ENCODE measurements around the gene SERPINA5. TPM values are rescaled to one million over a fixed set of nuclear protein-coding genes. Genes with fewer than 3 reads are reported as not detected.
"Not testable (repeated sequence)": the region's sequence is repeated elsewhere in the genome, so short reads cannot be mapped to it uniquely, and the experiment has no call there.

Gene SERPINA5
- total RNA-seq, 1 donor from 2014 or later, result 1.3 TPM

DNA sequence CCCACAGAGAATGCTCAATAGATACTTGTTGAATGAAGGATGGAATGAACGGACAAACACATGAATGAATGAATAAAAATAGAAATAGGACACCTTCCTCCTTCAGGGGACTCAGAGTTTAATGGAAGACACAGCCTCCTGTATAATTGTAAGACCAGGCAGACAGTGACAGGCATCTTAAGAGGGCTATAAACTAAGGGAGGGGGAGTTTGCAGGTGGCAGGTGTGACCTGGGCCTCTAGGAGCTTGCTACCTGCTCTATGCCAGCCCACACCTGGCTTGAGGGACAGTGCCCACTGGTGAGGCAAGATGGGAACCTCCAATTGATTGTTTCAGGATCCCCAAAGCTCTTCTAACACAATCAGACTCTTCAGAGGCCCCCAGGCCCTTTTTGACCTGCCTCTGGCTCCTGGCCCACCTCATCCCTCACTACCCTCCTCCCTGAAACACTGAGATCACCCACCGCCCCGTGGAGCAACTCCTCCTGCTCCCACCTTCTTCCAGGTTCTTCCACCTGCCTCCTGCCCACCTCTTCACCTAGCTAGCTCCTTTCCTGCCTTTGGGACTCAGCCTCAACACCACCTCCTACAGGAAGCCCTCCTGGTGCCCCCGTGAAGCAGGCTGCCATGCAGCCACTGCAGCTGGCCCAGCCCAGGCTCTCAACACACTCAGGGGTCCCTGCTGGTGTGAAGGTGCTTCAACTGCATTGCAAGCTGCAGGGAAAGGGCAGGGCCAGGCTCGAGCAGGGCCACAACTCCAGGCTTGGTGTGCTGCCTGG is 40.3 kb downstream of the SERPINA5 start:
- DNase-seq (ENCODE audit: low read depth, low spot score), result no peak

DNA sequence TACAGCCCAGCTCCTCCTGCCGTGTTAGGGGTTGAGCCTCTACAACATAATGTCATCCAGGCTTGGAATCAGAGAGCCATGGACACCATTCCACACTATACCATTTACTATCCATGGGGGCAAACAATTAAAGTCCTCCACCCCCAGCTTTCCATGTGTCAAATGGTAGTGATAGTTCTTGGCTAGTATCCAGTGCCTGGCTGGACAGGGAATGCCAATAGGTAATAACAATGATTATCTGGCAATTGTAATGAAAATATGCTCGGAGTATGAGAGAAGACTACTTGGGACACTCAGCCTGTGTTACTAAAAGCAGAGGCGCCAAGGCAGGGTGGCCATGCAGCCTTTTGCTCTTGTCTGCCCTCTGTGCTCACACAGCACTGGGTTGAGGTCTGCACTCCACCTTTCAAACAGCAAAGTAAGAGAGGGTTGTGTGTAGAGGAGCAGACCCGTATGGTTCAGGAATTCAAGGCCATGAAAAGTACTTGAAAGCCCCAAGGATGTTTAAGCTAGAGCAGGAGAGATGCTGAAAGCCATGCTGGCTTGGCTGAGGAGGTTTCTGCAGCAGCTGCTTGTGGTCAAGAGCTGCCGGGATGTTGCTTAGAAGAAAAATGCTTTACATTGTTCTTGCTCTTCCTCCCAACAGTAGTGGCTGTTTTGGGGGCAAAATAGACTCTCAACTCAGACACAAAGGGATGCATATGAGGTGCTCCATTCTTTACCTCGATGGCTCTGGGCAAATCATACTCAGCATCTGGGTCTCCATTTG is 41.6 kb downstream of the SERPINA5 start:
- no peak for DNase-seq (ENCODE audit: low read depth, low spot score)

DNA sequence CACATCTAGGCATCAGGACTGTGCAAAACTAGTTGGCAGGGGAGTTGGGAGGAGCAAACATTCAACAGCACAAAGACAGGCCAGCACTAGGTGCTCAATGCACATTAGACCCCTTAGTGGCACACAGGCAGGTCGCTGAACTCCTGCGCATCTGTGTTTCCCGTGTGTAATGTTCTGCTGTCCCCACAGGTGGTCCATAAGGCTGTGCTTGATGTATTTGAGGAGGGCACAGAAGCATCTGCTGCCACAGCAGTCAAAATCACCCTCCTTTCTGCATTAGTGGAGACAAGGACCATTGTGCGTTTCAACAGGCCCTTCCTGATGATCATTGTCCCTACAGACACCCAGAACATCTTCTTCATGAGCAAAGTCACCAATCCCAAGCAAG is 42.2 kb downstream of the SERPINA5 start:
- no peak for DNase-seq (ENCODE audit: low read depth, low spot score)

DNA sequence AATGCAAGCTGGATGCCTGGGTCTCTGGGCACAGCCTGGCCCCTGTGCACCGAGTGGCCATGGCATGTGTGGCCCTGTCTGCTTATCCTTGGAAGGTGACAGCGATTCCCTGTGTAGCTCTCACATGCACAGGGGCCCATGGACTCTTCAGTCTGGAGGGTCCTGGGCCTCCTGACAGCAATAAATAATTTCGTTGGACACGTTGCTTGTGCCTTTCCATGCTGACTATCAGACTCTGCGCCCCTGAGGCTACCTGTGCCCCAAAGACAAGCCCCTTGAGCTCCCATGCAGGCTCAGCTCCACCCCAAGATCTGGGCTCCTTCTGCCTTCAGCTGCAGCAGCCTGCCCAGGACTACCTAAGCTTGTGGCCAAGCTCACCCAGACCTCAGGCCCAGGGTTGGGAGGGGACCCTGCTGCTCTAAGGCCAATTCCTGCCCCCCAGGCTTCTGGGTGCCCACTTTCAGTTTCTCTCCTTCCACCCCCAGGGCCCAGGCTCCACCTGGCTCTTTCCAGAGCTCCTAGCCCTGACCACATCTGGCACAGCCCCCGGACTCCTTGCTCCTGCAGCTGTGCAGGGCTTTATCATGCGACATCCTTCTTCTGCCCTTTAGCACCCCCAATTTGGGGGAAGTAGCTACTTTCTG is 42.8 kb downstream of the SERPINA5 start:
- no peak for DNase-seq (ENCODE audit: low read depth, low spot score)

DNA sequence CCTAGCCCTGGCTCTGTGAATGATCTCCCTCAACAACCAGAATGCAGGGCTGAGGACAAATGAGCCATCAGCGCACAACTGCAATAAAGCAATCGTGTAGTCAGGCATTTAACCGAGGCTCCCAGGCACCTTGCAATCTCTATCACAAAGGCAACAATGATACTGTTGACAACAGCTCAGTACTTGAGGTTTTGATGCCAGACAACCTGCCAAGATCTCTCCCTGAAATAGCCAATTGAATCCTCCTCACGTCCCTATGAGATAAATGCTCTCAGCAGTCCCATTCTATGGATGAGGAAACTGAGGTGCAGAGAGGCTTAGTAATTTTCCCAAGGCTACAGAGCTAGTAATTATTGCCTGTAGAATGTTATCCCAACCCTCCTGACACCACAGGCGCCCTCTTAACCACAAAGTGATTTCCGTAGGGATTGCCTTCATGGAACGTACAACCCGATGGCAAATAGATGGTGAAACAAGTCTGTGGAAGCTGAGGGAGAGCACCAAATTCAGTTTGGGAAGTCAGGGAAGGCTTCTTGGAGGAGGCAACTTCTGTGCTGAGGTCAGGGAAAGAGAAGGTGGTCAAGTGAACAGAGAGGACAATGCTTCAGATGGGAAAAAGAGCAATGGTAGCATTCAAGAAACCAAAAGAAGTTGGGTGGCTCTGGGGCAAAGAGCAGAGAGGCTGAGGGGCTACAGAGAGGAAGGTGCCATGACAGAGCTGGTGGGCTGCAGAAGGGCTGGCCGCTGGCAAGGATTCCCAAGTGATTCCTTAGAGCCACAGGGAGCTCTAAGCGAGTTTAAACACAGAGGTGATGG is 43.5 kb downstream of the SERPINA5 start:
- DNase-seq (ENCODE audit: low read depth, low spot score), result no peak

DNA sequence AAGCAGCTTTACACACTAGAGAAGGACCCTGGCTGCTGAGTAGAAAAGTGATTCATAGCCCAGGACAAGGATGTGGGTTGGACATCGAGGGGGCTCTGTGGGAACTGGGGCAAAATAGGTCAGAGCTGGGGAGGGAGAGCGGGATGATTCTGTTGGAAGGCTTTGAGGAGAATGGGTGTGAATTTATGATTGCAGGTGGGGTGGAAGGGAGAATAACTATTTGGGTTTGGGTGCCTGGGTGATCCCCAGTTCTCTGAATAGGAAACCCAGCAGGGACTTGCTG is 44.1 kb downstream of the SERPINA5 start:
- no peak for DNase-seq (ENCODE audit: low read depth, low spot score)

DNA sequence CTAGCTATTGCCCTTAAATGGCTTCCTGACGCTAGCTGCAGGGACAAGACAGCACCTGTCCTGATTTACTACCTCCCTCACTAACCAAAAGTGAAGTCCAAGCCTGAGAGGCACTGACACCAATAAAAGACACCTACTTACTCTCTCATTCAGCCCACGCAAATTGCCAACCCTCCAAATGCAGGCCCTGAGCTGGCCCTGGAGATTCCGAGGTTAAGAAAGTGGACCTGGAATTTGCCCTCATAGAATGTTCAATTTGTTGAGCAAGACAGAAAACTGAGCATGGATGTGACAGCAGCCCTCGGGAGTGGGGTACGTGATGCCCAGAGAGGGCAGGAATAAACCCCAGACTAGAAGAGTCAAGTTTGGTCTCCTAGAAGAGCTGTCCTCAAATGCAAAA is 47.4 kb downstream of the SERPINA5 start:
- no peak for DNase-seq (ENCODE audit: low read depth, low spot score)

DNA sequence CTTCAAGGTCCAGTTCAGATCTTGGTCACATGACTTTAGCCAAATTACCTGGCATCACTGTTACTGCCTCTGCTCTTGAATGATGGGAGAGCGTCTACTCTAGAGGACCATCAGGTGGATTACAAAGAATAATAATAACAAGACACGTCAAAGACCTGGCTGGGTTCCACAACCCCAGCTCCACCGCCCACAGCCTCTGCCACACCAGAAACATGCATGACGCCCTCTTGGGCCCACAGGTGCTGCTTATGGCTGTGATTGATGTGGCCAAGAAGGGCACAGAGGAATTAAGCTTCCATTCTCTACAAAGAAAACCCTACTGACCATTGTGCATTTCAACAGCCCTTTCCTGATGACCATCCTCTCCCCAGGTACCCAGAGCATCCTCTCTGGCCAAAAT is 49.2 kb downstream of the SERPINA5 start:
- no peak for DNase-seq (ENCODE audit: low read depth, low spot score)

DNA sequence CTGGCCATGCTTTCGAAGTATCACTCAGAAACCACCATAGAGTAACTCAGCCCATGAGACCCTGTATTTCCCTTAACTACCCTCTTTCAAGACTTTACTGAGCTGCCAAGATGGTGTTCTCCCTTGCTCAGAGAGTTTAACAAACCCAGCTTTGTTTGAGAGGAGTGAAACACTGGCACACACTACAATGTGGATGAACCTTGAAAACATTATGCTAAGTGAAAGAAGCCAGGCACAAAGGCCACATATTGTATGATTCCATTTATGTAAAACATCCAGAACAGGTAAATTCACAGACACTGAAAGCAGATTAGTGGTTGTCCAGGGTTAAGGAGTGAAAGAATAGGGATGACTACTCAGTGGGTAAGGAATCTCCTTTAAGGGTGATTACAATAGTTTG is 49.8 kb downstream of the SERPINA5 start:
- no peak for DNase-seq (ENCODE audit: low read depth, low spot score)

DNA sequence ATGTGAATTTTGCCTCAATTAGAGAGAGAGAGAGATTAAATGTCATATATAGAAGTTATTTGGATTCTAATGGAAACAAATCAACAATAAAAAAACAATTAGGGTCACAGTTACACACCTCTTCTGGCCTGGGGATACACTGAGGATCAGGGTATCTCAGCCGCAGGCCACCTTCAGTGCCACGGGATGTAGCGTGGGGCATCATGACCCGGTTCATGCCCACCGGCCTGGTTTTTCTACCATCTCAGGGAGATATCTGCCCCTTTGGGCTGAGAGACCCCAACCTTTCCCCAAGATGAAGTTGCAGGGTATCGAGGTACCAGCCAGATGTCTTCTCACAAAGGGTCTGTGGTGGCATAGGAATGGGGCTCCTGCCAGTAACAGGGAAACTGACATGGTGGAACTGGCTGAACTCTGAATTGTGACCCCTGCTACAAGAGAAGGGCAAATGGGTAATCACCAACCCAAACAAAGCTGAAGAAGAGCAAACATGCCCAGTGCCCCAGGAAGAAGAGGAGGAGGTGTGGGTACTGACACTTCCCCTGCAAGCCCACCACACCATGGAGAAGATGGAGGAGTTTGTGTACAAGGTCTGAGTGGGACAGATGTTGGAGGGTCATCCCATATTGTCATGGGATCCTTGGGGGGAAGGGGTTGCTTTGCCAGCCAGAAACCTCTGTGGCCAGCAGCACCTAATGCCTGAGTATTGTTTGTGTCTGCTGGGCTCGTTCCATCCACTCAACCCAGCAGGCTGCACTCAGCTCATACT is 50.5 kb downstream of the SERPINA5 start:
- DNase-seq (ENCODE audit: low read depth, low spot score), result no peak

DNA sequence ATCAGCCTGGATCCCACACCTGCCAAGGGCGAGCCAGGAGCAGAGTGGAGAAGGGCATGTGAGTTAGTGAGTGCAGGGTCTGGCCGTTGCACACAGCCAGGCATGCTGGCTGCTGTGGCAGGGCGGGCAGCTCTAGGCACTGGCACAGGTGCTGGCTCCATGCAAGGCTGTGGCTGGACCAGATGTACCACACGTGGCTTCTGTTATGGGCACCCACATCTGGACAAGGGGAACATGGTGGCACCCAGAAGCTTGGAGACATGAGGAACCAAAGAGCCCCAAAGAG is 51.0 kb downstream of the SERPINA5 start:
- DNase-seq (ENCODE audit: low read depth, low spot score), result no peak

DNA sequence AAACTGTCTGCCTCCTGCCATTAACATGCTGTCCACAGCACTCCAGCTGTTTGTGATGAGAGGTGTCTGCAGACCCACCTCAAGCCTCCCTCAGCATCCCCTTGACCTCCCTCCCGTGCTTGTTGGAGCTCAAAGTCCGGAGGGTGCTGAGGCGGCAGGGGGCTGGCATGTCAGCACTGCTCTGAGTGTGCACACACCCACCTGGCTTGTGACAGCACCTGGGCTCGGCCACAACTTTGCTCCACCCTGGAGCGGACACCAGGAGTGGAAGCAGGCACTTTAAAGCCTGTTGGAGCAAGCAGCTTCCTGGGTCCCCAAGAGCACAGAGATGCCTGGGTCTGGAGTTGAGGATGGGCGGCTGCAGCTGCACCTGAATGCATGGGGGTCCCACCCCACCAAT is 51.9 kb downstream of the SERPINA5 start:
- no peak for DNase-seq (ENCODE audit: low read depth, low spot score)

DNA sequence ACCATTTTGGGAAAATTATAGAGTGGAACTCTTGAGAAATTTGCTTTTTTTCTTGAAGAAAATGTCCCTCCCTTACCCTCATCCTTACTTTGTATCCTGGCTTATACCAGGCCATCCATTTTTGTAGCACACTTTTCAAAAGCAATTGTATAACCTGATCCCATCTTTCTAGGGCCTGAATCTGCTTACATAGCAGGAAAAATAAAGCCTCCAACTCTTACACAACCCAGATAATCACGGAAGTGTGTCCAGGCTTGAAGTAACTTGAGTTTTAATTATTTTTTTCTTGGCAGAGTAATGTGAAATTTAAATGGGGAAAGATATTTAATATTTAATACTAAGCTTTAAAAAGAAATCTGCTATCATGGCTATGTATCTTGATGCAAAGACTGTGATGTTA is 53.9 kb downstream of the SERPINA5 start:
- no peak for DNase-seq (ENCODE audit: low read depth, low spot score)

DNA sequence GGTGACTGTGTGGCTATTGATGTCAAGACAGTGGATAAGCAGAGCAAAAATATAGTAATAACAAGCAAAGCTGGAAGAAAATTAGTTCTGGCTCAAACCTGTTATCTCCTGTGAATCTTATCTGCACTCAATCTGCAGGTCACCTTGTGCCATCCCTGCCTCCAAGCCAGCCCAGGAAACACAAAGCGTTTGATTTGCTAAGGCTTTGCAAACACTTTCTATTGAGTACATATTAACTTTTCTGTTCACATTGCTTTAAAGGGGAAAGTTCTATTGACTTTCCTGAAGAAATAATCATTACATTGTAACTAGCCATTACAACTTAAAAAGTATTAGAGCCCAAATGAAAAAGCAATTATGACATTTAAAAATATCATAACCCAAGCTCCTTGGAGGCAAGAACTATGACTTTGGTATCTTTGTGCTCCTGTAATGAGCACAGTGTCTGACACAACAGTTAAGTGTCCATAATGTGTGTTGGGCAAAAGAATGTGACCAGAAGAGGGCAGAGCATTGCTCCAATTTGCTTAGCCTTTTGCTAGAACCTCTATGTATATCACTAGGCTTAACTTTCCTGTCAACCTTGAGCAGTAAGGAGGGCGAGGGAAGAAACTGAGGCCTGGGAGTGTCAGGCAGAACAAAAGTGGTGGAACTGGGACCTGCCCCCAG is 55.7 kb downstream of the SERPINA5 start:
- no peak for DNase-seq (ENCODE audit: low read depth, low spot score)

DNA sequence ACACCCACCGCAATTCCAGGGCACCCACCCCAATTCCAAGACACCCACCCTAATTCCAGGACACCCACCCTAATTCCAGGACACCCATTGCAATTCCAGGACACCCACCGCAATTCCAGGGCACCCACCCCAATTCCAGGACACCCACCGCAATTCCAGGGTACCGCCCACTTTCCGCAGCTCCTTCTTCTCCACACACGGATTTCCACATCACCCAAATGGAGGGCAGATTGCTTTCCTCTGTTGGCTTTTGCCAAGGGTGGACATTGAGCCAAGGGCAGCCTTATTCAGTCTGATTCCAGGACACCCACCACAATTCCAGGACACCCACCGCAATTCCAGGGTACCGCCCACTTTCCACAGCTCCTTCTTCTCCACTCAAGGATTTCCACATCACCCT is 56.6 kb downstream of the SERPINA5 start:
- not testable (repeated sequence) for DNase-seq (ENCODE audit: low read depth, low spot score)

DNA sequence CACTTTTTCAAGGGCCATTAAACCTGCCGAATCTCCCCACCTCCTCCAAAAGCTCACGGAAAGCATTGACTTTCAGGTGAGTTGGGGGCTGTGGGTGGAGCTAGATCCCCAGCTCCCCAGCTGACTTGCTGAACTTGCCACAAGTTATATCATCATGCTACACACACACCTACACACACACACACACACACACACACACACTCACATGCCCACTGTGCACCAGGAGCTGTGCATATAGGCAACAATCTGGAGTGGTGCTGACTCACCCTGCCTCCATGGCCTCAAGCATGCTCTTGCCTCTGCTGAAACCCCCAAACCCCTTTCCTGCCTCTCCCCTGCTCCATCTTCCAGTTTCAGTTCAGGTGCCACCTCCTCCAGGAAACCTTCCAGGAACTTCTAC is 57.1 kb downstream of the SERPINA5 start:
- no peak for DNase-seq (ENCODE audit: low read depth, low spot score)

DNA sequence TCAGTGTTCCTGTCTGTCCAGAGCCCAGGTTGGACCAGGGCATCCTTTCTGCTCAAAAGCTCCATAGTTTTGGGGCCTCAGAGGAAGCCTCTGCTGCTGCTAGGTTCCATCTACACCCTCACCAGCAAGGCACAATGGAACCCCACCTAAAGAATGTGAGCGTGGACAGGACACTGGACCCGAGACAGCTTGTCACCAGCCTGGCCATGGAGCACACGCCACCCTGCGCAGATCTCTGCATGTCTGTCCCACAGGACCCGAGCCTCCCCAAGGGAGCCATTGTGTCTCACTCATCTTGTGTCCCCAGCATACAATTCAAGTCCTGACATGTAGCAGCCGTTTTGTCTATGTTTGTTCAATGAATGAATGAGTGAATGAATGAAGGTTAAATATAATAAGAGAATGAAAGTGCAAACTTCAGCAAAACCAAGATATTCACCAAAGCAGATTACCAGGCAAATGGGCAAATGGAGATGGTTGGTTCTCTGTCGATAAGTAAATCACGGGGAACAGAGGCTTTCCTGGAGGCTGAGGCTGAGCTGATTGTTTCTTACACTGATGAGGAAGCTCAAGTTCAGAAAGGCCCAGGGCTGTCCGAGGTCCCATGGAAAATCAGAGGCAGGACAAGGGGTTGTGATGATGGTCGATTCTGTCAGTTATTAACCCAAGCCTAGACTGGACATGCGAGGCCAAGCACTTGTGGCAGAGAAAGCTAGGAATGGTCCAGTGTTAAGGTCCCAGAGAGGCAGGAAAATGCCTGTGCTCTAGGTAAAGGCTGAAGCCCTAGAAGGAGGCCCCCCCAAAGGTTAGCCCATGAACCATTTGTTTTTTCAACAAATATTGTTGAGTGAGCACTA is 58.0 kb downstream of the SERPINA5 start:
- no peak for DNase-seq (ENCODE audit: low read depth, low spot score)

DNA sequence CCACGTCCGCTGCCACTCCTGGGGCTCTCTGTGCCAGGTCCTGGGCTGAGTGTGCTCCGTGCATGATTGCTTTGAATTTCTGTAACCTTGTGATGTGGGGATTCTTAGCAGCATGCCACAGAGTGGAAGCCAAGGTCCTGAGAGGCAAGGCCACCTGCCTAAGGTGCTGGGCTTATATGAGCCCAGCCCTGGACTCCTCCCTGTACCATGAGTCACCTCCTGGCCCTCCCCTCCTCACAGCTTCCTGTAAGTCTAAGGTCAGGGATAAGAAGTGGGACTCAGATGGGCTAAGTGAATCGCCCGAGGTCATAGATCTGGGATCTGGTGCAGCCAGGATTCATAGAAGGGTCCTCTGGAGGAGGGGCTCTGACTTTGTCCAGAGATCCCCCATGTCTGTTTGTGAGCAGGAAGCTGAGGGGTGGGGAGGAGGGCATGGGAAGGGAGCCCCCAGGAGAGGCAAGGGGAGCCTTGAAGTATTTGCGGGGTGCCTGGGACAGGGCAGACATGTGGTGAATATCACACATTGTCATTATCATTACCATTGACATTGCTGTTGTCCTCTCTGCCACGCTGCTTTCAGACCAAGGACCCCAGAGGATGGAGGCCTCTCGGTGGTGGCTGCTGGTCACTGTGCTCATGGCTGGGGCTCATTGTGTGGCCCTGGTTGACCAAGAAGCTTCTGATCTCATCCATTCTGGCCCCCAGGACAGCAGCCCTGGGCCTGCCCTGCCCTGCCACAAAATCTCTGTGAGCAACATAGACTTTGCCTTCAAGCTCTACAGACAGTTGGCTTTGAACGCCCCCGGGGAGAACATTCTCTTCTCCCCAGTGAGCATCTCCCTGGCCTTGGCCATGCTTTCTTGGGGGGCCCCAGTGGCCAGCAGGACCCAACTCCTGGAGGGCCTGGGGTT is 59.8 kb downstream of the SERPINA5 start:
- no peak for DNase-seq (ENCODE audit: low read depth, low spot score)

DNA sequence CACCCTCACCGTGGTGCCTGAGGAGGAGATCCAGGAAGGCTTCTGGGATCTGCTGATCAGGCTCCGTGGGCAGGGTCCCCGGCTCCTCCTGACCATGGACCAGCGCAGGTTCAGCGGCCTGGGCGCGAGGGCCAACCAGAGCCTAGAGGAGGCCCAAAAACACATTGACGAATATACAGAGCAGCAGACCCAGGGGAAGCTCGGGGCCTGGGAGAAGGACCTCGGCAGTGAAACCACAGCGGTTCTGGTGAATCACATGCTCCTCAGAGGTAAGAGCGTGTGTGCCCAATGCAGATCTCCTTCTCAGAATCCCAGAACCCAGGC is 60.4 kb downstream of the SERPINA5 start:
- DNase-seq (ENCODE audit: low read depth, low spot score), result no peak

Data from pulmonary artery endothelial cell (primary cell).